BE2C (cell line): ENCODE measurements around the gene FCMR.

ENCODE experiments used
- DNase-seq: peaks from one replicate; pipeline ENCODE4 v3.0.0-alpha.2; 2020
- H3K27me3 ChIP-seq: fragments of 250-450 bp; sonication (Bioruptor Pico); 2 replicates; pipeline ENCODE4 v1.5.1; 2020; ENCODE audit warnings: mild to moderate bottlenecking
- H3K36me3 ChIP-seq: fragments of 250-450 bp; sonication (Bioruptor Pico); 2 replicates; pipeline ENCODE4 v1.5.1; 2020; ENCODE audit warnings: mild to moderate bottlenecking
- H3K4me1 ChIP-seq: fragments of 250-450 bp; sonication (Bioruptor Pico); 2 replicates; pipeline ENCODE4 v1.5.1; 2020
- H3K4me3 ChIP-seq: 2 replicates; pipeline ENCODE4 v1.5.1; 2011; ENCODE audit warnings: low read depth, low read length
- H3K9me3 ChIP-seq: fragments of 250-450 bp; sonication (Bioruptor Pico); 2 replicates; pipeline ENCODE4 v1.5.1; 2020
- CTCF ChIP-seq: IDR thresholded peaks from 2 replicates; pipeline ENCODE4 v1.5.1; 2012; ENCODE audit warnings: mild to moderate bottlenecking, low read depth, low read length

FCMR gene

GRCh38 chr1:206903687-206904086 is 18.1 kb downstream of the FCMR start:
- H3K27me3 ChIP-seq: no peaks in the 10 kb centered on the region; the same call in 1 of the 2 replicates

GRCh38 chr1:206902702-206903101 is 19.0 kb downstream of the FCMR start:
- Histone ChIP-seq H3K4me1 (peaks cover 3% of the 10 kb centered on the region), H3K9me3 (peaks cover 3% of the 10 kb centered on the region; the same call in 1 of the 2 replicates), H3K27me3 (no peaks in the 10 kb centered on the region), H3K36me3 (no peaks in the 10 kb centered on the region), H3K4me3 (no peak overlapping the region)
- no peak for TF ChIP-seq CTCF
- DNase-seq: no peak

More at GRCh38 chr1:206903687-206904086, 18.1 kb downstream of the FCMR start:
- H3K9me3 ChIP-seq: peaks cover 3% of the 10 kb centered on the region; the same call in 1 of the 2 replicates
- no peak for DNase-seq
- H3K36me3 ChIP-seq: no peaks in the 10 kb centered on the region
- TF ChIP-seq CTCF: no peak
- H3K4me1 ChIP-seq: peaks cover 3% of the 10 kb centered on the region
- H3K4me3 ChIP-seq: no peak overlapping the region

- Histone ChIP-seq H3K9me3 (peaks cover 3% of the 10 kb centered on the region; the same call in 1 of the 2 replicates), H3K27me3 (no peaks in the 10 kb centered on the region), H3K36me3 (no peaks in the 10 kb centered on the region), H3K4me3 (no peak overlapping the region), H3K4me1 (no peaks in the 10 kb centered on the region; the same call in 1 of the 2 replicates)
- no peak for TF ChIP-seq CTCF
- DNase-seq: no peak
These were observed 19.8 kb downstream of the FCMR start for GRCh38 chr1:206901944-206902343.

GRCh38 chr1:206900149-206900548 is 21.6 kb downstream of the FCMR start:
- Histone ChIP-seq H3K9me3 (peaks cover 3% of the 10 kb centered on the region; the same call in 1 of the 2 replicates), H3K27me3 (no peaks in the 10 kb centered on the region), H3K4me3 (no peak overlapping the region), H3K36me3 (no peaks in the 10 kb centered on the region), H3K4me1 (no peaks in the 10 kb centered on the region)
- no peak for TF ChIP-seq CTCF
- no peak for DNase-seq

- Histone ChIP-seq H3K27me3 (no peaks in the 10 kb centered on the region), H3K36me3 (no peaks in the 10 kb centered on the region), H3K9me3 (peaks cover 3% of the 10 kb centered on the region; the same call in 1 of the 2 replicates), H3K4me3 (no peak overlapping the region), H3K4me1 (no peaks in the 10 kb centered on the region)
- no peak for TF ChIP-seq CTCF
- no peak for DNase-seq
These were observed 22.0 kb downstream of the FCMR start for GRCh38 chr1:206899717-206900116.

GRCh38 chr1:206898915-206899431 is 22.8 kb downstream of the FCMR start:
- H3K27me3 ChIP-seq: no peaks in the 10 kb centered on the region
- no peaks in the 10 kb centered on the region for H3K4me1 ChIP-seq
- no peak overlapping the region for H3K4me3 ChIP-seq
- H3K36me3 ChIP-seq: no peaks in the 10 kb centered on the region
- no peak for DNase-seq
- H3K9me3 ChIP-seq: peaks cover 3% of the 10 kb centered on the region; the same call in 1 of the 2 replicates
- no peak for TF ChIP-seq CTCF
